Stimulated activated CD8-positive, alpha-beta memory T cell treated with anti-CD3 and anti-CD28 coated beads, Interleukin-12 subunit alpha, Interleukin-12 subunit beta, amount 100 ng/mL, for 1 hour (primary cell): ENCODE results near the gene NR0B2.

Experiments
- DNase-seq: peaks from one replicate; pipeline ENCODE4 v3.0.0-alpha.2; 2020; ENCODE audit warnings: low read depth

The NR0B2 gene

DNA sequence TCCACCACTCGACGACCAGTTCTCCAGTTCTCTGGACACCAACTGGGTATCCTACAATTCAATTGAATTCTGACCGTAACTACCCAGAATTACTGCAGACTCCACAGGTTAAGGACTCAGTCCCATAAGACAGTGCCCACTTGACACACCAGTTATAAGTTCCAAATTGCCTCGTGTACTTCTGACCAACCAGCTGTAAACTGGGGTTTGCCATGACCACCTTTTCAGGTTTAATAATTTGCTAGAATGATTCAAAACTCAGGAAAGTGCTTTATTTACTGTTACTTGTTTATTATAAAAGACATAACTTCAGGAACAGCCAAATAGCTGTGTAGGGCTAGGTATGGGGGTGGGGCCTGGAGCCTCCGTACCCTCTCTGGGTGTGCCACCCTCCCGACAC, 23.0 kb upstream of the NR0B2 start:
- no peak for DNase-seq

DNA sequence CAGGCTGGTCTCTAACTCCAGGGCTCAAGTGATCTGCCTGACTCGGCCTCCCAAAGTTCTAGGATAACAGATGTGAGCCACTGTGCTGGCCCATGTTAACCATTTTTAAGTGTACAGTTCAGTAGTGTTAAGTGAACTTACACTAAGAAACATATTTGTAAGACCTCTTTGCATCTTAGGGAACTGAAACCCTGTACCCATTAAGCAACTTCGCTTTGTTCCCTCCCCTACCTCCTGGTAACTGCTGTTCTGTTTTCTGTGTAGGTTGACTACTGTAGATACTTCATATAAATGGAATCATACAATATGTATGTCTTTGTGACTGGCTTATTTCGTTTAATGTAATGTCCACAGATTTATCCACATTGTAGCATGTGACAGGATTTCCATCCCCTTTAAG, 18.8 kb upstream of the NR0B2 start:
- no peak for DNase-seq

DNA sequence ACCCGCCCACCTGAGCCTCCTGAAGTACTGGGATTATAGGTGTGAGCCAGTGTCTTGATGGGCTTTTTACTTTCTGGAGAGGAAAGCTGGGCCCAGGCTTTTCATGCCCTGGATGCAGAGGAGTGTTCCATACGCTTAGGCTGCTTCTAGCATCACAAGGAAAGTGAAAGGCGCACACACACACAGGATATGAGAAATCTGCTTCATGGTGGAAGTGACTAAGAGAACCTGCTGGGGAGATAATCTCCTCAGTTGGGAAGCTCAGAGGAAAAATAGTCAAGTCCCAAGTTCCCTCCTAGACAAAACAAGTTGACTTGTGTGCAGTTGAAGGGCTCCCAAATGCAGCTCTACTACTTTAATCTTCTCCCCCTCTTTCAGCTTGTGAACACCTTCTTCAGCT, 9.9 kb upstream of the NR0B2 start:
- no peak for DNase-seq

DNA sequence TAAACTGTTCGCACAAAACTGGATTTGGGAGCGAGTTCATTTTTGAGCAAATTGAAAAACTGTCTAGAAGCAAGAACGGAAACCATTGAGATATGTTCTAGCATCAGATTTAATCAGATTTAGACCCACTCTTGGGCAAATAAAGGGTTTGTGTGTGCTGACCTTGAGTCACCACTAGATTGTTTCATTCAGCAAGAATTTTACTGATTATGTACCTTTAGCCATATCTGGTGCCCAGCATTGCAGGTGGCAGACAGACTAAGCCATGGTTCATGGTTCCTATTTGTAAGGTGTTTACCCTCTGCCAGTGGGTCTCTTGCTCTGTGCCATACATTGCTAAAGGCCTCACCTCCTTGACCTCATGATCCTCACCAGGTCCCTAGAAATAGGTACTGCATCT, 9.1 kb upstream of the NR0B2 start:
- DNase-seq, result no peak

DNA sequence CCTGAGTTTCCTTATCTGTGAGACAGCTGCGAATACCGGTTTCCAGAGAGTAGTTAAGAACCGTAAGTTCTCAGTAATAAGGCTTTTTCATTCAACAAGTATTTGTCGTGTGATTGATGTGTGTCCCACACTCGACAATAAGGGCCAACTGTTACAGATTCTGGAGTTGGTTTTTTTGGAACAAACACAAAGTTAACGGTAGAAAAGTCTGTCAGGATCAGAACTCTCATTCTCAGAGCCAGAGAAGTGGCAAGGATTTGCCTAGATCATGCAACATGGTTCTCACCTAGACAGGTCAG, 8.6 kb upstream of the NR0B2 start:
- no peak for DNase-seq

DNA sequence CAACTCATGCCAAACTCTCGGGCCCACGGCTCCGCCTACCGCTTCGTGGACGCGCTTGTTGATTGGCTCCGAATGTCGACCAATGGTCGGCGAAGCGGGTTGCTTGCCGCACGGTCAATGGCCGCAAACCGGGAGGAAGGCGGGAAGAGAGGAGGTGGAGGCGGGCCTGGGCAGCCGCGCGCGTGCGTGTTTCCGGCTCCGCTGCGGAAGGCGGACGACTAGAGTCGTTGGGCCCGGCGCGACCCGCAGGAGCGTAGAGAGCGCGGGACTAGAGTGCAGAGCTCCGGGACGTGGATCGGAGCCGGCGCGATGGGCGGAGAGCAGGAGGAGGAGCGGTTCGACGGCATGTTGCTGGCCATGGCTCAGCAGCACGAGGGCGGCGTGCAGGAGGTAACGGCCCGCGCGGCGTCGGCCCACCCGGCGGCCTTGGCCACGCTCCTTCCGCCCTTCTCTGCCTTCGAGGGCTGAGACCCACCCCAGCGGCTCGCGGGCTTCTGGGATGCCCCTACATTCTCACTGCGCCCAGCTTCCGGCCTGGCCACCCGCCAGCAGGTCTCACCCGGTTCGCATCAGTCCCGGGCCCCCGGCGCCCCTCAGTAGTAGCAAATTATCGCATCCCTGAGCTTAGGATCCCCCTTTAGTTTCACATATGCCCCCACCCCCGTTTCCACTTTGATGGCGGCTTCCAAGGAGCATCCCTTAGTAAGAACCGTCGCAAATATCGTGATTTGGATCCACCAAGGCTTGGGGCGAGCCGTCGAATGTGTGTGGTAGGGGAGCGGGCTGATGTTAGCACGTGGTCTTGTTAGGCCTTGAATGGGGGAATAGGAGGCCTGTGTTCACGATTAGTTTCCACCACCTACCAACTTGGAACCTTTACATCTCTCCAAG, 8.0 kb upstream of the NR0B2 start, which contains the start of gene NUDC:
TSS of gene NUDC (plus strand) at position 204 of the 891 bp plus-strand sequence. CDS start at position 310, 106 bp downstream.
- peak; percentile 92 for DNase-seq

DNA sequence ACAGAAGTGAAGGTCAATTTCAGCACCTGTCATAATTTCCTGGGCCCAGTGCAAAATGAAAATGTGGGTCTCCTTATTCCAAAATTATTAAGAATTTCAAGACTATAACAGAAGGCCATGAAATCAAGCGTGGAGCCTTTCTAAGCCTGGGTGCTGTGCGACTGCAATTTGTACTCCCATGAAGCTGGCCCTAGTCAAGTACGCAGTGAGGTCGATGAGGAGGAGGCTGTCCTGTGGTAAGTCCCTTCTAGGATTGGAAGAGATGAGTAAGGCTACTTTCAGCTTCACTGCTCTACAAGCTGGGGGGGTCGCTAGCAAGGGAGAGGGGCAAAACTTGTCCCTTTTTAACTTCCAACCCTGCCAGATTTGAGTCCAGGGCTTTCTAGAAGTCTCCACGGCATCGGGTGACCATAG, 7.4 kb upstream of the NR0B2 start:
- no peak for DNase-seq

DNA sequence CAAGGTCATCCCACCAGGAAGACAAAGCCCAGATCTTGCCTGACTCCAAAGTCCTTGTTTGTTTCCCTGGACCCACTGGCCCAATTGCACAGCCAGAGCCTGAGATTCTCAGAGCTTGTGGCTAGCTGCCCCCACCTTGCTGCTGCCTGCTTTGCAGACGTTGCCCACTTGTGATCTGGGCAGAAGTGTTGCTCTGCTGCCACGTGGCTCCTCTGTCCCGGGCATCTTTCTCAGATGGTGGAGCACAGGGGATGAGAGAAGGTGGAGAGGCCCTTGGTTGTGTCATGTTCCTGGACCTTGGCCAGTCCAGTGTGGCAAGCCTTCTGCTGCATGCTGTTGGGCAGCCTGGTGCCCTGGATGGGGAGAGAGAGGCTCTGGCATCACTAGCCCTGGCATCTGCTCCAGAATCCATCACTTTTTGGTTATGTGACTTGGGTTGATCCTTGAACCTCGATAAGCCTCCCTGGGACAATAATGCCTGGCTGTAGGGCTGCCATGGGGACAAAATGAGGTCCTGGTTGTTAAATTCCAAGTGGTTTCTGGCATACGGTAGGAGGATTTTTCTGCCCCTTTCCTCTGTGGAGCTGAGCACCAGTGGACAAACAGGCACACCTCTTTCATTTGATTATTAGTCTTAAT, 1.5 kb upstream of the NR0B2 start:
- no peak for DNase-seq

DNA sequence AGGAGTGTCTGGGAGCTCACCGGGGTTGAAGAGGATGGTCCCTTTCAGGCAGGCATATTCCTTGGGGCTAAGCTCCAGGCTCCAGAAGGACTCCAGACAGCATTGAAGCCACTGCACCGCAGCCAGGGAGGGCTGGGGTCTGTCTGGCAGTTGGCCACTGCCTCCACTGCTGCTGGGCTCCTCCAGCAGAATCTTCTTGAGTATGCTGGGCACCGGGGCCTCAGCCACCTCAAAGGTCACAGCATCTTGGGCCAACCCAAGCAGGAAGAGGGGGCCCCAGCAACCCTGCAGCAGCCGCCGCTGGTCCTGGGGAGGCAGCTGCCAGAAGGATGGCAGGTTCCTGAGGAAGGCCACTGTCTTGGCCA, 404 bp downstream of the NR0B2 start:
- no peak for DNase-seq

DNA sequence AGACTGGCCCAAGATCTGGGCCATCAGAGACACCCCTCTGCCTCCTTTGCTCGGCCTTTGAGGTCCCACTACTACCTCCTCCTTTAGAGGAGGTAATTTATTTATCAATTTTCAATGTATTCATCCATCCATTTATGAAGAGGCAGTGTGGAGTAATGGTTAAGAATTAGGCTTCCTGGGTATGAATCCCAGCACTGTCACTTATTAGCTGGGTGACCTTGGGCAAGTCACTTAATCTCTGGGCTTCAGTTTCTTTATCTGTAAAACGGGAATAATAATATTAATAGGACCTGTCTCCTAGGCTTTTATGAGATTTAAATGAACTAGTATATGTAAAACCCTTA, 1.7 kb downstream of the NR0B2 start:
- no peak for DNase-seq

DNA sequence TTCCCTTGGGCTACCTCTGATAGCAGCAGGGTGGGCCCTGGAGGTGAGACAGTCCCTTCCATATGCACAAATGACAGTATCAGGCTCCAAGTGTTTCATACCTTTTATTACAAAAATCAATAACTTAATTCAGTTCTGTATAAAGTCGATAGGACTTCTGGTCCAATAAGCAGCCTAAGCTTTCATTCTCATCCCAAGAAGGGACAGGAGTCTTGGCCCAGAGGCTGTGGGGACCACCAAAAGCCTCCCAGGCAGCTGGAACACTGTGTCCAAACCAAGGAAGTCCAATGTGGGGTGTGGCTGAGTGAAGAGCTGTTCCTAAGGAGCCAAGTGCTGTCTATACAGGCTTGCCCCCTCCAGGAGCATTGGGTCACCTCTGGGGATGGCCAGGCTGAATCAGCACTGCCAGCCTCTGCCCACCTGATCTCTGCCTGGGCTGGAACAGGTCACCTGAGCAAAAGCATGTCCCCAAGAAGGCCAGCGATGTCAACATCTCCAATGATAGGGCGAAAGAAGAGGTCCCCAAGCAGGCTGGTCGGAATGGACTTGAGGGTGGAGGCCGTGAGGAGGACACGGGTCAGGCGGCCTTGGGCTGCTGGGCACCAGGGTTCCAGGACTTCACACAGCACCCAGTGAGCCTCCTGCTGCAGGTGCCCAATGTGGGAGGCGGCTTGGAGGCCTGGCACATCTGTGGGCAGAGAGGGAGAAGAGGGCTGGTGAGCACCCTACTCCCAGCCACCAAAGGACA, 2.2 kb downstream of the NR0B2 start:
- DNase-seq, result no peak

DNA sequence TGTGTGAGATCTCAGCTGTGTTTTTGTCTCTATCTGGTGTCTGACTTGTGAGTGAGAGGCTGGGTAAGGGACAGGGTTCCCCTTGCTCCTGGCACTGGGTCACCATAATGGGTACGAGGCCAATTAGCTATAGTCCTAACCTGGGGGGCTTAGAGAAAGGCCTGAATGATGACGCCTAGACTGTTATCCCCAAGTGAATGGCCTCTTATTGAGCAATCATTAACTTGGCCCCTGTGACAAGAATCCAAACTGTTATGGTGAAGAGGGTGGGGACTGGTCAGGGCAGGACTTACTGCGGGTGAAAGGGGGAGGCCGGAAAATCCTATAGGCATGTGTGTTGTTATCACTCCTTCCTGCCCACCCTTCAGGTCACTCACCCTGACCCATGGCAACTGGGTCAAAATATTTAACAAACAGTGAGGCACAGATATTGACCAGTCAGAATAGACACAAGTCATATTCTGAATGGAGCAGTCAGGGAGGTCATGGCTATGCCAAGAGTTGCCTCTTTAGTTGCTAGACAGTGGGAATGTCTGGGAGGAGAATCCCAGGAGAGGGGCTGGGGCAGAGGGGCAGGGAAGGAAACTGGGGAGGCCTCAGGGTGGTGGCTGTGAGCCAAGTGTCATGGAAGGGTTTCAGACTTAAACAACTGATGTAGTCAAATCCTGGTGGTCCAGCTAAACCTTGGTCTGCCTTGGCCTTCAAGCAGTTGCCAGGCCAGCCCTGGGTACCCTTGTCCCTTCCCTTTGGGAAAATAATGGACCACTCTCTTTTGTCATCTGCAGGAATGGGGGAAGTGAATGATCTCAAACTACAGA, 3.2 kb downstream of the NR0B2 start:
- no peak for DNase-seq

DNA sequence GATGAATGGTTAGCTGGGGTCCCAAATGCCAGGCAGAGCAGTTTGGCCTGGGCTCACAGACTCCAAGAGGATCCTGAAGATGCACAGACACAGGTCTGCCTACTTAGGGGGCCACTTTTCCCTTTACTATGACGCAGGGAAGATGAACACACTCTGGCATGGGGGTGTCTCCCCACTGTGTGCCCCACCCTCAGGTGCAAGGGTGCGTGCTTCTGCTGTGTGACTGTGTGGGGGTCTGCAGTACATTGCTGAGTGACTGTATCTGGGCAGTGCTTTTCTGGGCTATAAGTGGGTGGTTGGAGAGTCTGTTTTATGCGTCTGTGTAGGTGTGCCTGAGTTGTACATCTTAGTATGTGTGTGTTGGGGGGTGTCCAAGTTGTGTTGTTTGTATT, 3.8 kb downstream of the NR0B2 start:
- DNase-seq, result no peak

DNA sequence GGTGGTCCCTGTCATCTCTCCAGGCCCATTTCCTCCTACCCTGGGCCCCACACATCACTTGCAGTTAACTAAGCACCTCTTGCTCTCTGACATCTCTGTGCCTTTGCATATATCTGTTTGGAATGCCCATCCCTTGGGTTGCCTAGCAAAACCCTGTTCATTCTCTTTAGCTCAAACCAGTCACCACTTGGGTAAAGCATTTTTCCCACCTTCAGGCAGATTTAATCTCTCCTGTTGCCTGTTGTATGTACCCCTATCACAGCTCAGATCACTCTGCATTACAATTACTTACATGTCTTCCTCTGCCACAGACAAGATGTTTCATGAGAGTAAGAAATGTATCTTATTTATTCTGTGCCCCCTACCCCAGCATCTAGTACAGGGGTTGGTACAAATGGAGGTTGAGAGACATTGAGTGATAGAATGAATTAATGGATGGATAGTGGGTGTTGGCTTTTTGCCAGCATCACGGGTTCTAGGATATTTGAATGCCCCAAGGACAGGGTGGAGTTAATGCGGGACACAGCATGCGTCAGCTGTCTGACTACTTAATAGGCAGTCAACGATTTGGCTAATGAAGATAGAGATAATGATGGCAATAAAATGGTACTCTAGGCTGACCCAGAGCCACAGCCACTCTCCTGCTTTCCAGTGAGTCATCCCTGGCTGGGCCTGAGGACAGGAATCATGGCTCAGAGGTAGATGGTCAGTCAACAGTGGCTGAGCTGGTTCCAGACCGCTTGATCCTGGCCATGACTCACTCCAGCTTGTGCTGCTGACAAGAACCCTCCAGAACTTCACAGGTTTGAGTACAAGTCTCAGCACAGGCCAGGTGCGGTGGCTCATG, 6.5 kb downstream of the NR0B2 start:
- DNase-seq, result no peak

DNA sequence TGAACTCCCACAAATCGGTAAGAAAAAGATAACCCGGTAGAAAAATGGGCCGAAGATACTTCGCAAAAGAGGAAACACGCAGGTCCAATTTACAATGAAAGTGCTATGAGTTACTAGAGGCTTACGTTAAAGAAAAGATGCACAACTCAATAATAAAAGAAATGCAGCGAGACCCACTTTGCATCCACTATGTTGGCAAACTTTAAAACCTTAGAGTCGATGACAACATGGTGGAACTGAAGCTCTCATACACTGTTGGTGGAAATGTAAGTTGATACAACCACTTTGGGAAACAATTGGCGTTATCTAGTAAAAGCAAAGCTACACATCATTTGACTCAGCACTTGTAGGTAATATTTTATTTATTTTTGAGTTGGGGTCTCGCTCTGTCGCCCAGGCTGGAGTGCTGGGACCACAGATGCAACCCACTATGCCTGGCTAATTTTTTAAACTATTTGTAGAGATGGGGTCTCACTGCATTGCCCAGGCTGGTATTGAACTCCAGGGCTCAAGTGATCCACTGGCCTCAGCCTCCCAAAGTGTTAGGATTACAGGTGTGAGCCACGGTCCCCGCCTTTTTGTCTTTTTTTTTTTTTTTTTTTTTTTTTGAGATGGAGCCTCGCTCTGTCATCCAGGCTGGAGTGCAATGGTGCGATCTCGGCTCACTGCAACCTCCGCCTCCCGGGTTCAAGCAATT, 12.8 kb downstream of the NR0B2 start:
- no peak for DNase-seq

DNA sequence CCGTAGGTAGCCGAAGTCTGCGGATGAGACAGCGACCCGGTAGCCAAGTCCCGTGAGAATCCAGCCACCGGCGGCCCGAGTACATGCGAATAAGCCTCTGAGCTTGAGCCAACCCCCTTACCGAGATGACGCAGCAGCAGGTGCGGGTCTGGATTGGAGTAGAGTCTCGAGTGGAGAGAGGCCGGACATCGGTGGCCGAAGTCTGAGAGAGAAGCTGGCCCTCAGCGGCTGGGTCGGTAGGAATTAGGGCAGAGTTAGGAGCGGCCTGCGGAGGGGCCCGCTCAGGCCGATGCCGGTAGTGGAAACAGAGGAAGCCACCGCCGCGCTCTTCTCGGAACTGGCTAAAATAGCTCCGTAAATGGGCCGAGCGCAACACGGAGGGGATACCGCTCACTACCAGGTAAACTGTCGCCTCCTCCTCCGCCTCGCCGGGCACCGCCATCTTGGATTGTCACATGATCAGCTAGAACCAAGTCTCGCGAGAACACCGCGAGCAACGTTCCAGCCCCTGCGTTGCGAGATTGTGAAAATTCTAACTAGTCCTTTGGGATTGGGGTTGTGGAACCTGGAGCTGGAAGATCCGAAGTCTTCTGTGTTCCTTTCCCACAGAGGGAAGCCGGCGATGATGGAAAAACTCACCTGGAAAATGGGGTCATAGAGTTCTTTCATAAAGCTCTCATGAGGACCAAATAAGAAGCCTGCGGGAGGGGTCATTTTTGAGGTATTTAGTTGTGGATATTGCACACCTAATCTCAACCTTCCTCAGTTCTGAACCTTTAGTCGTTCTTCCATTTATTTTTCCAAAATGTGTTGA, 13.6 kb downstream of the NR0B2 start, which contains the start of gene GPATCH3:
TSS of gene GPATCH3 (minus strand) at position 467 of the 814 bp plus-strand sequence. CDS start at position 442, 25 bp downstream.
- peak; percentile 81 for DNase-seq

DNA sequence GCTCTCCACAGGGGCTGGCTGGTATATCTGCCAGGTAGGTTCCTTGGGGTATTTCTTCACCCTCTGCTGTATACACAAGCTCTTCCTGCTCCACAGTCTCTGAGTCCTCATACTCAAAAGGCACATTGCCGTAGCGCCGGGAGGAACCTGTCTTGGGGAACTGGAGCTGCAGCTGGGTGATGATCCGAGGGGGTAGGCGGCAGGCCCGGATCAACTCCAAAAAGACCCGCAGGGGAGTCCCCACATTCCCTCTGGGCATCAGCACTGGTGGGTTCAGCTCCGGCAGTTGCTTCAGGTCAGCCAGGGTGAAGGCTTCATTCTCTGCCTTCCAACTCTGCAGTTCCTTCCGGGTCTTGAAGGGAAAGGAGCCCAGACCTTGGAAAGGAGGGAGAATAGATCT, 16.4 kb downstream of the NR0B2 start:
- DNase-seq, result no peak

DNA sequence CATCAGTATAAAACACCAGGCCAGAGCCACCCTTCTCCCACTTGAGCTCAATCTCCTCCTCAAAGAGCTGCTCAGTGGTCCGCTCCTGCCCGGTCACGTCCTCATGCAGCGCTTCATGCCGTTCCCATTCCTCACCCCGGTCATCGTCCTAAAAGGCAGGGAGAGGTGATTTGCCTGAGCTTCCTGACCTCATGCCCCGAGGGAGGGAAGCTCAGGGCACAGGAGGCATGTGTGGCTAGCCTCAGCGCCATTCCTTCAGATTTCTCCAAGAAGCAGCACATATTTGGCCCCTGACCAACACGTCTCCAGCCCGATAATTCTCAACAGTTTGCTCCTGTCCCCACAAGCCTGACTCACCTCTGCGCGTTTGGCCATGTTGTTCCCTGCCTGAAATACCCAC, 19.5 kb downstream of the NR0B2 start:
- DNase-seq, result no peak

DNA sequence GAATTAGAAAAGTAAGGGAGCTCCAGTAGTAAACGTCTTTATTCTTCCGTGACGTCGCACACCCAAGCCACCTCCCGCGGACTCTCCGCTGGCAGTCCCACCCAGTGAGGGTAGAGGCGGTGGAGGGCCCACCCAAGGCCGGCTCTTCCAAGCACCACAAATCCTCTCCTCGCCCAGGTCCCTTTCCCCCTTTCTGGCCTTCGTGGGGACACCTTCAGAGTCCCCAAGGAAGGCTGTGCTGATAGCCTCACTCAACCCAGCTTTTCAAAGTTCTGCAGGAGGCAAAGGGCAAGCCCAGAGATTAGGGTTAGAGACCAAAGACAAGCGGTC, 23.3 kb downstream of the NR0B2 start:
- DNase-seq, result no peak
